HCT116 (cell line): Measurements from ENCODE around the gene ESPN. TPM values are rescaled to one million over a fixed set of nuclear protein-coding genes. Genes with fewer than 3 reads are reported as not detected.

Experiments
- ATAC-seq: fragments of 200-7000 bp; cut with Tn5 transposase; 2 replicates; pipeline ENCODE4 v1.9.1; 2020; ENCODE audit warnings: mild to moderate bottlenecking, moderate library complexity
- BruUV-seq: library from RNA; stranded (reverse); fragments of 400-500 nt; replicated peaks from 2 replicates; lab custom pipeline; 2021; lab: Mats Ljungman, UMichigan
- CTCF ChIA-PET: fragments of 300-600 bp; sonication (Branson Sonifier 250); formaldehyde crosslinking; loops from one replicate; lab custom pipeline; 2021; ENCODE audit warnings: antibody characterized with exemption; lab: Charles Lee
- POLR2A ChIA-PET: fragments of 300-600, 350-600 bp; sonication (Branson Sonifier 250); formaldehyde crosslinking; loops from one replicate; lab custom pipeline; 2021; ENCODE audit warnings: antibody characterized with exemption; lab: Charles Lee
- RAD21 ChIA-PET, 2 experiments: fragments of 300-600 bp; sonication (Branson Sonifier 250); formaldehyde crosslinking; loops; one replicate each; lab custom pipeline; 2023; ENCODE audit warnings: low total read pairs in 2 of 2; ENCODE audit not compliant: uncharacterized antibody in 2 of 2, unreplicated experiment in 2 of 2, low non-redundant PET in 1 of 2; lab: Charles Lee
- DNase-seq: peaks from one replicate; pipeline ENCODE4 v3.0.0-alpha.2; 2010; ENCODE audit warnings: low read depth, low spot score
- H2AFZ ChIP-seq: fragments of 200-600 bp; shearing (Covaris generic), sonication (generic); 2 replicates; pipeline ENCODE4 v1.6.1; 2017; ENCODE audit warnings: low read depth, mixed run types, mixed read lengths, antibody characterized with exemption, low read length; ENCODE audit not compliant: poor library complexity, severe bottlenecking
- H3K27ac ChIP-seq: 2 replicates; pipeline ENCODE4 v1.5.1; 2012; ENCODE audit warnings: low read depth, low read length
- H3K27me3 ChIP-seq: fragments of 200-600 bp; sonication (generic); 2 replicates; pipeline ENCODE4 v1.6.1; 2016; ENCODE audit warnings: mixed run types, low read length, mixed read lengths; ENCODE audit not compliant: insufficient read depth
- H3K36me3 ChIP-seq, 2 experiments: fragments of 200-500 bp in 1 of 2; fragments of 200-600 bp in 1 of 2; sonication (Bioruptor generic) in 1 of 2; sonication (generic) in 1 of 2; 2 replicates each; pipeline versions ENCODE4 v1.5.1 to v1.6.1; 2014 to 2016; ENCODE audit warnings: low read length in 2 of 2, inconsistent platforms in 1 of 2, mixed read lengths in 1 of 2, mixed run types in 1 of 2; ENCODE audit not compliant: insufficient read depth in 2 of 2, control insufficient read depth in 1 of 2
- H3K4me1 ChIP-seq, 2 experiments: fragments of 200-600 bp in 1 of 2; sonication (generic) in 1 of 2; 2 replicates each; pipeline versions ENCODE4 v1.5.1 to v1.6.1; 2012 to 2017; ENCODE audit warnings: low read length in 2 of 2, inconsistent platforms in 1 of 2, mild to moderate bottlenecking in 1 of 2, mixed read lengths in 1 of 2, mixed run types in 1 of 2, moderate library complexity in 1 of 2; ENCODE audit not compliant: insufficient read depth in 2 of 2, control insufficient read depth in 1 of 2
- H3K4me2 ChIP-seq: fragments of 200-600 bp; sonication (generic); 2 replicates; pipeline ENCODE4 v1.6.1; 2017; ENCODE audit warnings: mixed run types, low read length, mixed read lengths
- H3K4me3 ChIP-seq, 2 experiments: fragments of 200-600 bp in 1 of 2; sonication (generic) in 1 of 2; replicated peaks in 1 of 2; 2 replicates each; pipeline ENCODE4 v1.5.1; 2011 to 2016; ENCODE audit warnings: low read length in 2 of 2, control low read depth in 1 of 2, low read depth in 1 of 2, mild to moderate bottlenecking in 1 of 2, mixed read lengths in 1 of 2, mixed run types in 1 of 2
- H3K79me2 ChIP-seq: fragments of 200-600 bp; sonication (generic); 2 replicates; pipeline ENCODE4 v1.6.1; 2017; ENCODE audit warnings: mild to moderate bottlenecking, mixed run types, low read length, moderate library complexity, mixed read lengths; ENCODE audit not compliant: insufficient read depth
- H3K9ac ChIP-seq: fragments of 200-600 bp; sonication (generic); 2 replicates; pipeline ENCODE4 v1.6.1; 2016; ENCODE audit warnings: low read length, mixed read lengths
- H3K9me2 ChIP-seq: fragments of 200-600 bp; sonication (generic), shearing (Covaris generic); 2 replicates; pipeline ENCODE4 v1.6.1; 2017; ENCODE audit warnings: mixed run types, mild to moderate bottlenecking, moderate library complexity; ENCODE audit not compliant: insufficient read depth
- H3K9me3 ChIP-seq, 2 experiments: fragments of 200-500 bp in 1 of 2; fragments of 200-600 bp in 1 of 2; sonication (Bioruptor generic) in 1 of 2; sonication (generic) in 1 of 2; 2 replicates each; pipeline ENCODE4 v1.6.1; 2014 to 2017; ENCODE audit warnings: low read length in 2 of 2, mixed read lengths in 2 of 2, inconsistent platforms in 1 of 2, low read depth in 1 of 2, mild to moderate bottlenecking in 1 of 2, mixed run types in 1 of 2, moderate library complexity in 1 of 2; ENCODE audit not compliant: control insufficient read depth in 1 of 2, insufficient read depth in 1 of 2
- H4K20me1 ChIP-seq: fragments of 200-600 bp; sonication (generic), shearing (Covaris generic); 2 replicates; pipeline ENCODE4 v1.6.1; 2017; ENCODE audit warnings: mixed run types, mild to moderate bottlenecking, moderate library complexity; ENCODE audit not compliant: insufficient read depth
- CBX3 ChIP-seq: IDR thresholded peaks from 2 replicates; pipeline ENCODE4 v1.6.1; 2012; ENCODE audit warnings: low read depth
- ELF1 ChIP-seq: IDR thresholded peaks from 2 replicates; pipeline ENCODE4 v1.6.1; 2012; ENCODE audit warnings: low read depth, borderline replicate concordance
- EZH2 ChIP-seq: fragments of 200-600 bp; sonication (generic); IDR thresholded peaks from 2 replicates; pipeline ENCODE4 v1.6.1; 2017; ENCODE audit warnings: antibody characterized with exemption, mixed run types
- EZH2phosphoT487 ChIP-seq: fragments of 200-600 bp; IDR thresholded peaks from 2 replicates; pipeline ENCODE4 v1.6.1; 2018; ENCODE audit warnings: antibody characterized with exemption, borderline replicate concordance
- FOSL1 ChIP-seq: IDR thresholded peaks from 2 replicates; pipeline ENCODE4 v1.6.1; 2012; ENCODE audit warnings: low read depth
- SP1 ChIP-seq: IDR thresholded peaks from 2 replicates; pipeline ENCODE4 v1.6.1; 2012; ENCODE audit warnings: low read depth
- SRF ChIP-seq: IDR thresholded peaks from 2 replicates; pipeline ENCODE4 v1.6.1; 2012; ENCODE audit warnings: low read depth
- TCF7L2 ChIP-seq: IDR thresholded peaks from 2 replicates; pipeline ENCODE4 v1.7.0; 2011; ENCODE audit warnings: borderline replicate concordance, inconsistent platforms; ENCODE audit not compliant: insufficient read depth, insufficient read length; ENCODE audit errors: extremely low read depth
- YY1 ChIP-seq: IDR thresholded peaks from 2 replicates; pipeline ENCODE4 v1.6.1; 2011; ENCODE audit warnings: low read length, low read depth, moderate library complexity, mild to moderate bottlenecking; ENCODE audit not compliant: insufficient replicate concordance; ENCODE audit errors: extremely low read depth
- ZNF274 ChIP-seq: fragments of 200-500 bp; sonication (Bioruptor generic); IDR thresholded peaks from 2 replicates; pipeline ENCODE4 v1.6.1; 2014; ENCODE audit warnings: mild to moderate bottlenecking, low read depth, low read length, inconsistent platforms
- intact Hi-C: fragments of 100-400 bp; cut with micrococcal nuclease; formaldehyde crosslinking; loops from 2 replicates; pipeline ENCODE4 v1.10.0; 2022
- total RNA-seq: library from RNA; stranded (reverse); gene quantifications from one replicate; pipeline ENCODE4 v1.2.1, GENCODE V29; 2021; ENCODE audit not compliant: unreplicated experiment
- TF ChIP-seq, protein P1 (sequence below): IDR thresholded peaks from 2 replicates; pipeline ENCODE4 v1.6.1; 2011; ENCODE audit warnings: mild to moderate bottlenecking, low read length, moderate library complexity; ENCODE audit not compliant: insufficient replicate concordance; ENCODE audit errors: extremely low read depth
- TF ChIP-seq, protein P2 (sequence below): IDR thresholded peaks from 2 replicates; pipeline ENCODE4 v1.6.1; 2012; ENCODE audit warnings: low read depth
- TF ChIP-seq, protein P3 (sequence below): IDR thresholded peaks from 2 replicates; pipeline ENCODE4 v1.6.1; 2012

Gene ESPN
- total RNA-seq, 1 experiment from 2014 or later: 114 TPM

DNA sequence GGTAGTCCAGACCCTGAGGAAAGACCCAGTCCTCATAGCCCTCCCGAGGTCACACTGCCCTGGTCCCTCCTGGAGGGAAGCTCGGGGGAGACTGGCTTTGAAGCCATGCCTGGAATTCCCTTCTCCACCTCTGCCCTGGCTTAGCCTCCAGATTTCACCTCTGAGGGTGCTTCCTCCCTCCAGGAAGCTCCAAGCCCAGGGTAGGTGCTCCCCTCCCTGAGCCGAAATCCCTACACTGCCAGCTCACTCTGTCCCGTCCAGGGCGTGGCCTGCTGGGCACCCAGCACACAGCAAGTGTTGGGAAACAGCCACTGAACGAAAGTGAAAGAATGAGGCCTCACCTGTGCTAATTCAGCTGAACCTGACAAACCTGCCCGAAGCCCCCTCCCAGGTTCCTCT is 47.4 kb downstream of the ESPN start:
- peak overlapping the region; percentile 54 to 67 for H3K4me3 ChIP-seq
- POLR2A ChIA-PET: interaction anchor here (1.0 to 1.5 kb wide), 2 partner anchors 19 to 32 kb away, joined by 3 to 7 read pairs; partner anchors contain the start of gene PLEKHG5

More for the DNA sequence above, 47.4 kb downstream of the ESPN start:
- ATAC-seq (peak; percentile 28), DNase-seq (no peak)
- H3K27me3 ChIP-seq: no peaks in the 10 kb centered on the region
- intact Hi-C loops: no loop called here
- TF ChIP-seq EZH2phosphoT487 (no peak), TCF7L2 (no peak), CBX3 (no peak), YY1 (no peak), SRF (no peak), FOSL1 (no peak), ELF1 (no peak), SP1 (no peak), EZH2 (no peak), ZNF274 (no peak)
- TF ChIP-seq, protein P1, sequence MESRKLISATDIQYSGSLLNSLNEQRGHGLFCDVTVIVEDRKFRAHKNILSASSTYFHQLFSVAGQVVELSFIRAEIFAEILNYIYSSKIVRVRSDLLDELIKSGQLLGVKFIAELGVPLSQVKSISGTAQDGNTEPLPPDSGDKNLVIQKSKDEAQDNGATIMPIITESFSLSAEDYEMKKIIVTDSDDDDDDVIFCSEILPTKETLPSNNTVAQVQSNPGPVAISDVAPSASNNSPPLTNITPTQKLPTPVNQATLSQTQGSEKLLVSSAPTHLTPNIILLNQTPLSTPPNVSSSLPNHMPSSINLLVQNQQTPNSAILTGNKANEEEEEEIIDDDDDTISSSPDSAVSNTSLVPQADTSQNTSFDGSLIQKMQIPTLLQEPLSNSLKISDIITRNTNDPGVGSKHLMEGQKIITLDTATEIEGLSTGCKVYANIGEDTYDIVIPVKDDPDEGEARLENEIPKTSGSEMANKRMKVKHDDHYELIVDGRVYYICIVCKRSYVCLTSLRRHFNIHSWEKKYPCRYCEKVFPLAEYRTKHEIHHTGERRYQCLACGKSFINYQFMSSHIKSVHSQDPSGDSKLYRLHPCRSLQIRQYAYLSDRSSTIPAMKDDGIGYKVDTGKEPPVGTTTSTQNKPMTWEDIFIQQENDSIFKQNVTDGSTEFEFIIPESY: no peak
- TF ChIP-seq, protein P2, sequence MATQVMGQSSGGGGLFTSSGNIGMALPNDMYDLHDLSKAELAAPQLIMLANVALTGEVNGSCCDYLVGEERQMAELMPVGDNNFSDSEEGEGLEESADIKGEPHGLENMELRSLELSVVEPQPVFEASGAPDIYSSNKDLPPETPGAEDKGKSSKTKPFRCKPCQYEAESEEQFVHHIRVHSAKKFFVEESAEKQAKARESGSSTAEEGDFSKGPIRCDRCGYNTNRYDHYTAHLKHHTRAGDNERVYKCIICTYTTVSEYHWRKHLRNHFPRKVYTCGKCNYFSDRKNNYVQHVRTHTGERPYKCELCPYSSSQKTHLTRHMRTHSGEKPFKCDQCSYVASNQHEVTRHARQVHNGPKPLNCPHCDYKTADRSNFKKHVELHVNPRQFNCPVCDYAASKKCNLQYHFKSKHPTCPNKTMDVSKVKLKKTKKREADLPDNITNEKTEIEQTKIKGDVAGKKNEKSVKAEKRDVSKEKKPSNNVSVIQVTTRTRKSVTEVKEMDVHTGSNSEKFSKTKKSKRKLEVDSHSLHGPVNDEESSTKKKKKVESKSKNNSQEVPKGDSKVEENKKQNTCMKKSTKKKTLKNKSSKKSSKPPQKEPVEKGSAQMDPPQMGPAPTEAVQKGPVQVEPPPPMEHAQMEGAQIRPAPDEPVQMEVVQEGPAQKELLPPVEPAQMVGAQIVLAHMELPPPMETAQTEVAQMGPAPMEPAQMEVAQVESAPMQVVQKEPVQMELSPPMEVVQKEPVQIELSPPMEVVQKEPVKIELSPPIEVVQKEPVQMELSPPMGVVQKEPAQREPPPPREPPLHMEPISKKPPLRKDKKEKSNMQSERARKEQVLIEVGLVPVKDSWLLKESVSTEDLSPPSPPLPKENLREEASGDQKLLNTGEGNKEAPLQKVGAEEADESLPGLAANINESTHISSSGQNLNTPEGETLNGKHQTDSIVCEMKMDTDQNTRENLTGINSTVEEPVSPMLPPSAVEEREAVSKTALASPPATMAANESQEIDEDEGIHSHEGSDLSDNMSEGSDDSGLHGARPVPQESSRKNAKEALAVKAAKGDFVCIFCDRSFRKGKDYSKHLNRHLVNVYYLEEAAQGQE: no peak
- TF ChIP-seq, protein P3, sequence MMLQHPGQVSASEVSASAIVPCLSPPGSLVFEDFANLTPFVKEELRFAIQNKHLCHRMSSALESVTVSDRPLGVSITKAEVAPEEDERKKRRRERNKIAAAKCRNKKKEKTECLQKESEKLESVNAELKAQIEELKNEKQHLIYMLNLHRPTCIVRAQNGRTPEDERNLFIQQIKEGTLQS: no peak
- CTCF ChIA-PET: interaction anchor here (0.6 to 2.2 kb wide), 15 partner anchors 8 to 223 kb away, joined by 3 to 11 read pairs (median 5); partner anchors contain the start of genes HES2 and PLEKHG5
- no peaks in the 10 kb centered on the region for H3K9me2 ChIP-seq
- peak overlapping the region; percentile 86 for H3K4me2 ChIP-seq
- H4K20me1 ChIP-seq: no peaks in the 10 kb centered on the region
- no peaks in the 10 kb centered on the region for H3K79me2 ChIP-seq
- H2AFZ ChIP-seq: no peak overlapping the region
- H3K9ac ChIP-seq: peak overlapping the region; percentile 68; the same call in 1 of the 2 replicates
- no peaks in the 10 kb centered on the region for H3K9me3 ChIP-seq
- RAD21 ChIA-PET: interaction anchor here in 1 of 2 experiments (0.6 kb wide), 1 partner anchor 22 kb away, joined by 5 read pairs; no protein-coding TSS in a partner anchor
- no TSS peak for BruUV-seq
- peak overlapping the region; percentile 80 for H3K27ac ChIP-seq
- H3K4me1 ChIP-seq: peaks cover 29 to 42% of the 10 kb centered on the region in 2 experiments
- peaks cover 6 to 10% of the 10 kb centered on the region in 2 experiments; a peak in 2 of 4 replicates for H3K36me3 ChIP-seq
